PFSK-1 (cell line): ENCODE results near the gene NSUN2.

Experiments
- FOXP2 ChIP-seq: optimal IDR thresholded peaks from 2 replicates; pipeline ENCODE3; 2011; ENCODE audit warnings: borderline replicate concordance, control low read depth, inconsistent platforms; ENCODE audit not compliant: insufficient read depth; ENCODE audit errors: extremely low read length, extremely low read depth
- POLR2AphosphoS5 ChIP-seq: IDR thresholded peaks from 2 replicates; pipeline ENCODE4 v1.6.1; 2012; ENCODE audit warnings: low read depth, mild to moderate bottlenecking, control low read depth, low read length, moderate library complexity
- REST ChIP-seq, 2 experiments: IDR thresholded peaks; 2 replicates each; pipeline versions ENCODE4 v1.6.1 to v1.8.0; 2011 to 2012; ENCODE audit warnings: low read depth in 2 of 2, low read length in 2 of 2, control low read depth in 1 of 2, inconsistent platforms in 1 of 2, mild to moderate bottlenecking in 1 of 2, moderate library complexity in 1 of 2; ENCODE audit not compliant: insufficient read depth in 1 of 2
- SIN3A ChIP-seq: IDR thresholded peaks from 2 replicates; pipeline ENCODE4 v1.6.1; 2012; ENCODE audit warnings: mild to moderate bottlenecking, low read length, moderate library complexity, borderline replicate concordance; ENCODE audit not compliant: insufficient read depth
- TAF1 ChIP-seq: IDR thresholded peaks from 2 replicates; pipeline ENCODE4 v1.6.1; 2012; ENCODE audit warnings: low read length, control low read depth, borderline replicate concordance; ENCODE audit not compliant: insufficient read depth

The NSUN2 gene

GRCh38 chr5:6568889-6569288, 64.0 kb downstream of the NSUN2 start:
- TF ChIP-seq SIN3A (no peak), REST (IDR thresholded peaks at IDR 0.05; ENCODE audit: insufficient read depth in 1 of 2, low read depth in 2 of 2, low read length in 2 of 2) (no peak), POLR2AphosphoS5 (no peak), TAF1 (no peak)

- TF ChIP-seq REST (IDR thresholded peaks at IDR 0.05; ENCODE audit: insufficient read depth in 1 of 2, low read depth in 2 of 2, low read length in 2 of 2) (no peak), SIN3A (no peak), FOXP2 (no peak), TAF1 (no peak), POLR2AphosphoS5 (no peak)
These were observed 64.5 kb downstream of the NSUN2 start for GRCh38 chr5:6568383-6568782.

GRCh38 chr5:6567835-6568234, 65.0 kb downstream of the NSUN2 start:
- TF ChIP-seq REST (IDR thresholded peaks at IDR 0.05; ENCODE audit: insufficient read depth in 1 of 2, low read depth in 2 of 2, low read length in 2 of 2), result no peak
- TF ChIP-seq FOXP2, result no peak
- no peak for TF ChIP-seq TAF1
- no peak for TF ChIP-seq POLR2AphosphoS5
- no peak for TF ChIP-seq SIN3A

GRCh38 chr5:6567068-6567467, 65.8 kb downstream of the NSUN2 start:
- TF ChIP-seq POLR2AphosphoS5 (no peak), TAF1 (no peak), FOXP2 (no peak), SIN3A (no peak), REST (IDR thresholded peaks at IDR 0.05; ENCODE audit: insufficient read depth in 1 of 2, low read depth in 2 of 2, low read length in 2 of 2) (no peak)

GRCh38 chr5:6565492-6565891, 67.4 kb downstream of the NSUN2 start:
- TF ChIP-seq POLR2AphosphoS5 (no peak), REST (IDR thresholded peaks at IDR 0.05; ENCODE audit: insufficient read depth in 1 of 2, low read depth in 2 of 2, low read length in 2 of 2) (no peak), FOXP2 (no peak), TAF1 (no peak), SIN3A (no peak)
